GM06990 (cell line): ENCODE data around the gene RBM8A.

Experiments used
- DNase-seq: peaks from one replicate; pipeline ENCODE4 v3.0.0-alpha.2; 2011; ENCODE audit not compliant: insufficient read length; ENCODE audit errors: extremely low read depth
- H3K27me3 ChIP-seq: replicated peaks from 2 replicates; pipeline ENCODE4 v1.6.0; 2011; ENCODE audit warnings: low read length; ENCODE audit not compliant: control insufficient read depth, insufficient read depth
- H3K36me3 ChIP-seq: 2 replicates; pipeline ENCODE4 v1.5.1; 2011; ENCODE audit warnings: low read length; ENCODE audit not compliant: control insufficient read depth, insufficient read depth
- H3K4me3 ChIP-seq: replicated peaks from 2 replicates; pipeline ENCODE4 v1.5.1; 2011; ENCODE audit warnings: low read depth, mild to moderate bottlenecking, control low read depth, low read length
- TF ChIP-seq, protein P1 (sequence below): IDR thresholded peaks from 2 replicates; pipeline ENCODE4 v1.5.1; 2011; ENCODE audit warnings: low read length, control low read depth, mild to moderate bottlenecking, inconsistent platforms; ENCODE audit not compliant: insufficient read depth, poor library complexity, severe bottlenecking

The RBM8A gene

DNA sequence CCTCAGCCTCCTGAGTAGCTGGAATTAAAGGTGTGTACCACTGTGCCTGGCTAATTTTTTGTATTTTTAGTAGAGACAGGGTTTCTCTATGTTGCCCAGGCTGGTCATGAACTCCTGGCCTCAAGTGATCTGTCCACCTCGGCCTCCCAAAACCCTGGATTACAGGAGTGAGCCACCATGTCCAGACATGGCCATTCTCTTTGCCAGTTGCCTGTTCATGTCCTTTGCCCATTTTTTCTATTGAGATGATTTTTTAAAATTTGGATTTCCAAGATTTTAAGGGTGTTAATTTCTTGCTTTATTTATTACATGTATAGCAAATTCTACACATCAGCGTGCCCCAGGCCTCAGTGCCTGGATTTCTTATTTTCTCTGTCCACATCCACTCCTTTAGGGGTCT, 40.0 kb upstream of the RBM8A start:
- no peak overlapping the region for H3K4me3 ChIP-seq
- no peak for DNase-seq
- H3K27me3 ChIP-seq = no peaks in the 10 kb centered on the region
- H3K36me3 ChIP-seq = no peaks in the 10 kb centered on the region
- TF ChIP-seq, protein P1, sequence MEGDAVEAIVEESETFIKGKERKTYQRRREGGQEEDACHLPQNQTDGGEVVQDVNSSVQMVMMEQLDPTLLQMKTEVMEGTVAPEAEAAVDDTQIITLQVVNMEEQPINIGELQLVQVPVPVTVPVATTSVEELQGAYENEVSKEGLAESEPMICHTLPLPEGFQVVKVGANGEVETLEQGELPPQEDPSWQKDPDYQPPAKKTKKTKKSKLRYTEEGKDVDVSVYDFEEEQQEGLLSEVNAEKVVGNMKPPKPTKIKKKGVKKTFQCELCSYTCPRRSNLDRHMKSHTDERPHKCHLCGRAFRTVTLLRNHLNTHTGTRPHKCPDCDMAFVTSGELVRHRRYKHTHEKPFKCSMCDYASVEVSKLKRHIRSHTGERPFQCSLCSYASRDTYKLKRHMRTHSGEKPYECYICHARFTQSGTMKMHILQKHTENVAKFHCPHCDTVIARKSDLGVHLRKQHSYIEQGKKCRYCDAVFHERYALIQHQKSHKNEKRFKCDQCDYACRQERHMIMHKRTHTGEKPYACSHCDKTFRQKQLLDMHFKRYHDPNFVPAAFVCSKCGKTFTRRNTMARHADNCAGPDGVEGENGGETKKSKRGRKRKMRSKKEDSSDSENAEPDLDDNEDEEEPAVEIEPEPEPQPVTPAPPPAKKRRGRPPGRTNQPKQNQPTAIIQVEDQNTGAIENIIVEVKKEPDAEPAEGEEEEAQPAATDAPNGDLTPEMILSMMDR = no peak

DNA sequence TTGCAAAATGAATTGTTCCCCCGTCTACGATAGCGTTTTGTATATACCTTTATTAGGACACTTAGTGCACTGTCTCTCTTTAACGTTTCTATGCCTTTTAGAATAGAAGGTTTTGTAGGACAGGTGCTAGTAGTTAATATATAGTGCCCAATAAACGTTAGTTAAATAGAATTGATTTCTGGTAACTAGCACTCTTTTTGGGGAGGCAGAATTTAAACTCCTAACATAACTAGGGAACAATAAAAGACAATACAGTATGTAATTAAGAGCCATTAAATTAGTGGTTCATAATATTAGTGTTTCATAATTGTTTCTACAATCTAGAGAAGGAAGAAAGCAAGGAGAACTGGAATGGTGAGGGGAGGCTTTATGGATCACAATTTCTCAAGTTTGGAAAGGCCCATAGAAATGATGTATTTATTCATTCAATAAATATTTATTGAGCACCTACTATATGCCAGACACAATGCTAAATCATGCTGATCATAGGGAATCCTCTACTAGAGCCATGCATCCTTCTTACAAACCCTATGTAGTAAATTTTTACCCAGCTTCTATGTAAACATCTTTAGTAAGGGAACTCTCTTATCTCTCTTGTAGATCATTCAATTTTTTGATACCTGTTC, 37.9 kb upstream of the RBM8A start:
- DNase-seq = no peak
- TF ChIP-seq, protein P1 = no peak
- Histone ChIP-seq H3K36me3 (no peaks in the 10 kb centered on the region), H3K4me3 (peak overlapping the region; percentile 84), H3K27me3 (no peaks in the 10 kb centered on the region)

DNA sequence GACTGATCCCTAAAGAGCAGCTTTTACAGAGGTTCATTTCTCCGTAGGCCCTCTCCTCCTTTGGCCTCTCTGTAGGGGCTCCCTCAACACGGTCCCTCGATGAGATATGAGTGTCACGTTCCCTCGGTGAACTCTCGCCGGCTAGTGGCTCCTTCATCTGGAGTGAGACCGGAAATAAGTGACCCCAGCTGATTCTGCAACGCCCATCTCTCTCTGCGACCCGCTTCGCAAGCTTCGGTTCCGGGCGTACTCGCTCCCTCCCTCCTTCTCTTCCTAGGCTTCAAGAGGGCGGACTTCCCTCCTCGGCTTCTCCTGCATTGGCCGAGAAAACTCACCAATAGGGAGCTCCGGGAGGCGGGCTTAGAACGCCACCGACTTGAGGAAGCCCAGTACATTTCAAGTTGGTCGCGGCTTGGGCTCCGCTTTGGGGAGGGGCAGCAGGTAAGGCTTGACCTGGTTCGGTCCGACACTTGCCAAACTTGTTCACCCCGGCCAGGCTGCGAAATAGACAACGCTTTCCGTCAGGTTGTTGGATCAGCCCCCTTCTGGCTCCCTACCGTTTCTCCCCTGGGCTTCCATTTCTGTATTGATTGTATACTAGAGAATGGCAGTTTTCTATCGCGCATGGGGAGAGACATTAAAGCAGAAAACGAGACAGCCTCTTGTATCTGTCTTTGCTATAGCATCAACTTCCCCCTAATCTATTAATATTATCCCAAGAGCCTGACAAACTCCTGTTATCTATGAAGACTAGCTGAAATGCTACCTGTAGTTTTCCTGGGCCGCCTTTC, 37.2 kb upstream of the RBM8A start, which contains the start of the genes ANKRD34A and POLR3GL:
TSS of gene ANKRD34A (minus strand) at position 248 of the 791 bp plus-strand sequence. CDS start 2,816 bp downstream, outside the sequence.
TSS of gene POLR3GL (plus strand) at position 363 of the 791 bp plus-strand sequence. CDS start 10,176 bp downstream, outside the sequence.
- TF ChIP-seq, protein P1 = no peak
- Histone ChIP-seq H3K4me3 (peak within 1 kb of the TSS; percentile 84), H3K27me3 (no peaks in the 10 kb centered on the region)

DNA sequence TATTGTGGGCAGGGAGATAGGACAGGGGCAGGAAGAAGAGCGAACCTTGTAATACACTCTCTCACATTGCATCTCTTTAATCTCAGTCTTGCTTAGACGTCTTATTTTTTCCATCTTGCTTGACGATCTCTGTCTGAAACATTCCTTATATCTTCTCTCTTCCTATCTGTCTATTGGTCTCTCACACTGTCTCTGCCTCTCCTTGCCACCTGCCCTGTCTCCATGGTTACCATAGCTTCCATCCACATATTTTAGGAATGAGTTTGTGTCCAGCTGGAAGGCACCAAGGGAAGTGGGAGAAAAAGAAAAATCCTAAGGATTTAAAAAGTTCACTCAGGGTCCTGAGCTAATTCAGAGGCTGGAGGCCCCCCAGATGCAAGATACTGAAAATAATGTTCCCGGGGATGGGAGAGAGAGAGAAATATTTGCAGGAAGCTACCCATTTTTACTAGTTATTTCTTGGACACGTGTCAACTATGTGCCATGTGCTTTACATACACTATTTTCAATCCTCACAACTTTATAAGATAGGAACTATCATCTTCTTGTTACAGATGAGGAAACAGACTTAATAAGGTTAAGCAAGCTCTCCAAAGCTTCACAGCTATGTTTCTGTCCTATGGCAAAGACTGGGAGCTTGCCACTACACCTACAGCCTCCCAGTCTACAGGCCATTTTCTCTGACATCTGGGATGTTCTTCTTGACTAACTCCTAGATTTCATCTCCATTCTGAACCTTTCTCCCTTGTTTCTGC, 36.2 kb upstream of the RBM8A start:
- Histone ChIP-seq H3K27me3 (no peaks in the 10 kb centered on the region), H3K36me3 (no peaks in the 10 kb centered on the region), H3K4me3 (peak overlapping the region; percentile 84)
- TF ChIP-seq, protein P1 = no peak
- no peak for DNase-seq

More for the DNA sequence above, 37.2 kb upstream of the RBM8A start, which contains the start of the genes ANKRD34A and POLR3GL:
- DNase-seq = peak; percentile 85
- H3K36me3 ChIP-seq = no peaks in the 10 kb centered on the region

DNA sequence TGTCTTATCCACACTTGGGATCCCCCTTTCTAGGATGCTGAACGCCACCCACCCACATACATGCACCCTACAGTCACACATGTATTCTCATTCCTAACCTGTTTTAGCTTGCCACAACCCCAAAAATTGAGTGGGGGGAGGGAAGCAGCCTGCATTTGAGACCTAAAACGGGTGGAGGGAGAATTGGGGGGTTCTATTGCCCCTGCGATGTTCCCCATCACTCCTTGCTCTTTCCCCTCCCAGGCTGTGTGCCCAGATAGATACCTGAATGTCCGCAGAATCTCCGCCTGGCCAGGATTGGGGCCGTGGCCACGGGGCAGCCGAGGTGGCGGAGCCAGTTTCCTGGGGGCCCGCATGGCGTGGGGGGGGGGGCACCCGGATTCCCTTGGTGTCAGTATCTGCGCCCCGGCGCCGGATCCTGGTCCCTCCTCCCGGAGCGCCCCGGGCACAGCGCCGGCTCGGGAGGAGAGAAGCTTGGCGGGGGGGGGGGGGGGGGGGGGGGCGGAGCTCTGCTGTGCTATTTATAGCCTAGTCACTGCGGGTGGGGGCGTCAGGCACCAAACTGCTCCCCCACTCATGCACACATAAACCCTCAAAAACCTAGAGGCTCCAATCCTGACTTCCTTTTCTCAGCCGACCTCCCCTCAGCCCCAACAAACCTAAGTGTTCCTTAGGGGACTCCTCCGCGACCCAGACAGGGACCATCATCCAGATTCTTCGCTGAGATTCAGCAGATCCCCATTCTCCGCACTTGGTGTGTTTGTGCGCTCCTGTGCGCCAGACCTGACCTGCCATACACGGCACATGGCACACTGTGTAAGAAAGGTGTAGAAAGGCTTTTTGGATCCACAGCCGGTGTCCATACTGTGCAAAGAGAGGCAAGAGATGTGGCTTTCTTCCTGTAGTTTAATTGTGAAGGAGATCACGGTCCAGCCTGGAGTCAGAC, 35.1 kb upstream of the RBM8A start:
- Histone ChIP-seq H3K36me3 (no peaks in the 10 kb centered on the region), H3K4me3 (peak overlapping the region; percentile 58), H3K27me3 (no peaks in the 10 kb centered on the region)
- TF ChIP-seq, protein P1 = no peak
- DNase-seq = peak; percentile 37
